NCI-H2227 treated with DMSO at 0.1 percent for 48 hours (cell line): ENCODE results near the gene ZFP69.
A peak's percentile ranks its signal among the peaks of the same experiment; 100 is the strongest.

Experiments
- DNase-seq: peaks from one replicate; lab custom pipeline; 2025; lab: John Stamatoyannopoulos, UW

Gene ZFP69

GRCh38 chr1:40508375-40509341 is 31.6 kb downstream of the ZFP69 start, which contains the start of gene EXO5:
EXO5 (plus strand) TSS chr1:40508767; CDS start chr1:40514545, 5,778 bp downstream.
- DNase-seq = peak; percentile 86

- no peak for DNase-seq
These were observed 42.4 kb downstream of the ZFP69 start for GRCh38 chr1:40519517-40519916.

- peak; percentile 72 for DNase-seq
These were observed 53.8 kb downstream of the ZFP69 start for GRCh38 chr1:40530735-40531380.

GRCh38 chr1:40531381-40532061 is 54.4 kb downstream of the ZFP69 start, which contains the start of gene ZNF684:
ZNF684 (plus strand) TSS chr1:40531637; CDS start chr1:40533167, 1,530 bp downstream.
- peak; percentile 90 for DNase-seq

- no peak for DNase-seq
These were observed 54.9 kb downstream of the ZFP69 start for GRCh38 chr1:40532062-40532389.

- DNase-seq = peak; percentile 41
These were observed 55.8 kb downstream of the ZFP69 start for GRCh38 chr1:40532844-40533424.

- no peak for DNase-seq
These were observed 57.5 kb downstream of the ZFP69 start for GRCh38 chr1:40534589-40534988.

GRCh38 chr1:40535732-40536131 is 58.6 kb downstream of the ZFP69 start:
- DNase-seq = no peak

GRCh38 chr1:40539338-40539737 is 62.2 kb downstream of the ZFP69 start:
- DNase-seq = no peak
